Trophoblast cell (in vitro differentiated cells and primary cell): ENCODE data around the gene ING5.
A peak's percentile ranks its signal among the peaks of the same experiment; 100 is the strongest.
"Not testable (repeated sequence)": the region's sequence is repeated elsewhere in the genome, so short reads cannot be mapped to it uniquely, and the experiment has no call there.

Experiments used
- DNase-seq, 2 donors: peaks; one replicate each; pipeline ENCODE4 v3.0.0-alpha.2; 2016
- H2AFZ ChIP-seq: 2 replicates; pipeline ENCODE4 v1.6.1; 2013; ENCODE audit warnings: low read length, moderate library complexity, mild to moderate bottlenecking; ENCODE audit not compliant: insufficient read depth, poor library complexity
- H2AK5ac ChIP-seq: 2 replicates; pipeline ENCODE4 v1.6.1; 2013; ENCODE audit warnings: mild to moderate bottlenecking, low read length
- H2BK120ac ChIP-seq: 2 replicates; pipeline ENCODE4 v1.6.1; 2013; ENCODE audit warnings: low read length, mild to moderate bottlenecking, moderate library complexity; ENCODE audit not compliant: insufficient read depth, poor library complexity
- H2BK12ac ChIP-seq: 2 replicates; pipeline ENCODE4 v1.6.1; 2013; ENCODE audit warnings: mild to moderate bottlenecking, low read length, moderate library complexity
- H2BK5ac ChIP-seq: 2 replicates; pipeline ENCODE4 v1.6.1; 2013; ENCODE audit warnings: low read length, low read depth, moderate library complexity, mild to moderate bottlenecking; ENCODE audit not compliant: poor library complexity
- H3K14ac ChIP-seq: 2 replicates; pipeline ENCODE4 v1.6.1; 2013; ENCODE audit warnings: mild to moderate bottlenecking, low read length
- H3K18ac ChIP-seq: 2 replicates; pipeline ENCODE4 v1.6.1; 2013; ENCODE audit warnings: mild to moderate bottlenecking, low read length
- H3K23ac ChIP-seq: 2 replicates; pipeline ENCODE4 v1.6.1; 2013; ENCODE audit warnings: low read length
- H3K27ac ChIP-seq: 2 replicates; pipeline ENCODE4 v1.5.1; 2013; ENCODE audit warnings: low read depth, mild to moderate bottlenecking, inconsistent platforms, low read length, moderate library complexity
- H3K27me3 ChIP-seq: 2 replicates; pipeline ENCODE4 v1.6.1; 2013; ENCODE audit warnings: inconsistent platforms, mild to moderate bottlenecking, low read length, moderate library complexity; ENCODE audit not compliant: insufficient read depth
- H3K36me3 ChIP-seq, 2 experiments: 1 replicate in 1 of 2; 2 replicates in 1 of 2; pipeline ENCODE4 v1.6.1; 2013; ENCODE audit warnings: low read length in 2 of 2, mild to moderate bottlenecking in 2 of 2, moderate library complexity in 1 of 2; ENCODE audit not compliant: insufficient read depth in 2 of 2, control insufficient read depth in 1 of 2
- H3K4ac ChIP-seq: 2 replicates; pipeline ENCODE4 v1.6.1; 2013; ENCODE audit warnings: low read depth, mild to moderate bottlenecking, low read length, moderate library complexity
- H3K4me1 ChIP-seq, 2 experiments: 1 replicate in 1 of 2; 2 replicates in 1 of 2; pipeline ENCODE4 v1.6.1; 2013; ENCODE audit warnings: low read length in 2 of 2, mild to moderate bottlenecking in 2 of 2, moderate library complexity in 1 of 2; ENCODE audit not compliant: insufficient read depth in 2 of 2, control insufficient read depth in 1 of 2
- H3K4me2 ChIP-seq: 2 replicates; pipeline ENCODE4 v1.6.1; 2013; ENCODE audit warnings: inconsistent platforms, mild to moderate bottlenecking, low read length, moderate library complexity
- H3K4me3 ChIP-seq: 2 replicates; pipeline ENCODE4 v1.5.1; 2013; ENCODE audit warnings: mild to moderate bottlenecking, low read depth, low read length, inconsistent platforms
- H3K79me1 ChIP-seq: one replicate; pipeline ENCODE4 v1.6.1; 2013; ENCODE audit warnings: low read length
- H3K79me2 ChIP-seq: 2 replicates; pipeline ENCODE4 v1.6.1; 2013; ENCODE audit warnings: low read length, mild to moderate bottlenecking; ENCODE audit not compliant: control insufficient read depth, insufficient read depth, poor library complexity
- H3K9ac ChIP-seq: 2 replicates; pipeline ENCODE4 v1.6.1; 2013; ENCODE audit warnings: mild to moderate bottlenecking, low read length
- H3K9me3 ChIP-seq: 2 replicates; pipeline ENCODE4 v1.6.1; 2013; ENCODE audit warnings: low read depth, mild to moderate bottlenecking, control low read depth, inconsistent platforms, low read length; ENCODE audit not compliant: insufficient read depth
- H4K12ac ChIP-seq: 2 replicates; pipeline ENCODE4 v1.6.1; 2013; ENCODE audit warnings: low read depth, mild to moderate bottlenecking, low read length, moderate library complexity
- H4K8ac ChIP-seq: 2 replicates; pipeline ENCODE4 v1.6.1; 2013; ENCODE audit warnings: low read depth, mild to moderate bottlenecking, low read length, moderate library complexity
- H4K91ac ChIP-seq: one replicate; pipeline ENCODE4 v1.6.1; 2013; ENCODE audit warnings: low read depth, mild to moderate bottlenecking, low read length, moderate library complexity
- WGBS: extraction: QIAGEN DNeasy Blood & Tissue Kit; methylation state at CpG from one replicate; pipeline ENCODE4 v1.1.7; 2013; ENCODE audit warnings: missing lambda C conversion rate; ENCODE audit not compliant: insufficient read length, insufficient coverage; ENCODE audit errors: extremely low coverage; 5-methylcytosine and 5-hydroxymethylcytosine counted together

The ING5 gene

GRCh38 chr2:241658296-241658695 is 43.5 kb upstream of the ING5 start:
- Histone ChIP-seq H2BK120ac (no peak overlapping the region), H2BK5ac (no peak overlapping the region), H3K9me3 (peaks cover 2% of the 10 kb centered on the region), H3K4me3 (no peak overlapping the region), H3K14ac (no peak overlapping the region), H2AFZ (no peak overlapping the region), H3K79me1 (no peaks in the 10 kb centered on the region), H4K12ac (no peak overlapping the region), H2AK5ac (no peak overlapping the region), H4K8ac (no peak overlapping the region), H3K4ac (no peak overlapping the region), H3K4me2 (no peak overlapping the region), H3K9ac (no peak overlapping the region), H2BK12ac (no peak overlapping the region), H4K91ac (no peak overlapping the region), H3K27ac (no peak overlapping the region), H3K23ac (no peak overlapping the region), H3K27me3 (no peaks in the 10 kb centered on the region), H3K79me2 (no peaks in the 10 kb centered on the region), H3K36me3 (peaks cover 51 to 63% of the 10 kb centered on the region in 2 experiments), H3K4me1 (peaks cover 3 to 10% of the 10 kb centered on the region in 2 experiments), H3K18ac (no peak overlapping the region)
- no CpG with 5 or more reads among the region's 5 CpGs for WGBS
- DNase-seq, result no peak

- Histone ChIP-seq H2AK5ac (no peak overlapping the region), H2BK12ac (no peak overlapping the region), H3K18ac (no peak overlapping the region), H3K27ac (no peak overlapping the region), H2AFZ (no peak overlapping the region), H3K14ac (no peak overlapping the region), H3K79me2 (no peaks in the 10 kb centered on the region), H4K12ac (no peak overlapping the region), H3K27me3 (no peaks in the 10 kb centered on the region), H2BK120ac (no peak overlapping the region), H3K9me3 (peaks cover 2% of the 10 kb centered on the region), H3K36me3 (peaks cover 51 to 61% of the 10 kb centered on the region in 2 experiments), H3K79me1 (no peaks in the 10 kb centered on the region), H2BK5ac (no peak overlapping the region), H3K4me2 (no peak overlapping the region), H4K8ac (no peak overlapping the region), H3K9ac (no peak overlapping the region), H3K4ac (no peak overlapping the region), H3K23ac (no peak overlapping the region), H4K91ac (no peak overlapping the region), H3K4me1 (peaks cover 3 to 10% of the 10 kb centered on the region in 2 experiments), H3K4me3 (no peak overlapping the region)
- DNase-seq, result peak; percentile 46 to 85
- WGBS, result no CpG with 5 or more reads among the region's 26 CpGs
Measured at GRCh38 chr2:241659150-241659739, 42.6 kb upstream of the ING5 start.

GRCh38 chr2:241660593-241661213 is 41.1 kb upstream of the ING5 start:
- no CpG with 5 or more reads among the region's 14 CpGs for WGBS

GRCh38 chr2:241662731-241663130 is 39.1 kb upstream of the ING5 start:
- not testable (repeated sequence) for H3K4me3 ChIP-seq, H3K79me1 ChIP-seq, H3K4ac ChIP-seq, H2BK12ac ChIP-seq, DNase-seq, H3K4me1 ChIP-seq, H2AFZ ChIP-seq, H4K12ac ChIP-seq, H3K9ac ChIP-seq, H3K79me2 ChIP-seq, H2BK120ac ChIP-seq, H2AK5ac ChIP-seq, H3K23ac ChIP-seq, H2BK5ac ChIP-seq, H3K9me3 ChIP-seq, H3K14ac ChIP-seq, H4K91ac ChIP-seq, H3K27ac ChIP-seq, H3K4me2 ChIP-seq, H3K18ac ChIP-seq, H3K27me3 ChIP-seq, H4K8ac ChIP-seq
- WGBS, result no CpG with 5 or more reads among the region's 24 CpGs
- peaks cover 43 to 53% of the 10 kb centered on the region in 2 experiments for H3K36me3 ChIP-seq

More at GRCh38 chr2:241660593-241661213, 41.1 kb upstream of the ING5 start:
- peaks cover 3 to 10% of the 10 kb centered on the region in 2 experiments for H3K4me1 ChIP-seq
- no peak for DNase-seq
- H3K4me2 ChIP-seq, result no peak overlapping the region
- H2BK5ac ChIP-seq, result no peak overlapping the region
- no peak overlapping the region for H3K4me3 ChIP-seq
- no peak overlapping the region for H3K14ac ChIP-seq
- peaks cover 41 to 50% of the 10 kb centered on the region in 2 experiments for H3K36me3 ChIP-seq
- no peak overlapping the region for H3K4ac ChIP-seq
- no peak overlapping the region for H3K18ac ChIP-seq
- no peak overlapping the region for H2BK12ac ChIP-seq
- no peak overlapping the region for H2AFZ ChIP-seq
- no peaks in the 10 kb centered on the region for H3K79me2 ChIP-seq
- no peaks in the 10 kb centered on the region for H3K27me3 ChIP-seq
- no peak overlapping the region for H4K91ac ChIP-seq
- H3K9me3 ChIP-seq, result peaks cover 2% of the 10 kb centered on the region
- H3K9ac ChIP-seq, result no peak overlapping the region
- no peak overlapping the region for H2AK5ac ChIP-seq
- H4K8ac ChIP-seq, result no peak overlapping the region
- H2BK120ac ChIP-seq, result no peak overlapping the region
- no peak overlapping the region for H3K23ac ChIP-seq
- H3K27ac ChIP-seq, result no peak overlapping the region
- H4K12ac ChIP-seq, result no peak overlapping the region
- H3K79me1 ChIP-seq, result no peaks in the 10 kb centered on the region
